H4 (cell line): ENCODE measurements around the gene E2F2. TPM values are rescaled to one million over a fixed set of nuclear protein-coding genes. Genes with fewer than 3 reads are reported as not detected.
"Not testable (repeated sequence)": the region's sequence is repeated elsewhere in the genome, so short reads cannot be mapped to it uniquely, and the experiment has no call there.

ENCODE experiments used
- DNase-seq: peaks from one replicate; pipeline ENCODE4 v3.0.0-alpha.2; 2015; ENCODE audit warnings: low spot score
- total RNA-seq: library from RNA; depleted of rRNA; stranded (reverse); fragments of >200 nt; shearing (Covaris generic); gene quantifications from 2 replicates; pipeline ENCODE4 v1.2.3, GENCODE V29; 2014

The E2F2 gene
- total RNA-seq, 1 experiment from 2014 or later: 5.2 TPM

DNA sequence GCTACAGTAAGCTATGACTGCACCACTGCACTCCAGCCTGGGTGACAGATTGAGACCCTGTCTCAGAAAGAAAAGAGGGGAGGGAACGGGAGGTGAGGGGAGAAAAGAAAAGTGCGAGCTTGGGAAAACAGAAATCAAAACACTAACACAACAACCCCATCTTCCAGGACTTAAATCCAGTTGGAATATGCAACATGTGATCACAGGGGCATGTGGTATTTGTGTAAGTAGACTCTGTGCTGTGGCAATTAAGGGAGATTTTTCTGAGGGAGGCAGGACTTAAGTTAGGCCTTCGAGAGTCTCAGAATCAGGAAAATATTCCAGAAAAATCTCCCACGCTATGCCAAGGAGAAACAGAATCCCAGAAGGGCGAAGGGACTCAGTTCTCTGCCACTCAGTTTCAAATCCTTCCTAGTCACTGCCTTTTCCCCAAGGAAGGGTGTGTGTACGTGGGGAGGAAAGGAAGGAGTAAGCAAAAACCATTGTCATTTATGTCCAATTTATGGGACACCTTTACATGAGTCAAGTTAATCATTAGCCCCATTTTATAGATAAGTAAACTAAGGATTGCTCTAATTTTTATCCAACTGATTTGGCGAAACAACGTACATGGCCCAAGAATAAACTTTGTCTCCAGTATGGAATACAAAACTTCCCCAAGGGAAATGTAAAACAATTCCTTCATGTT, 16.0 kb upstream of the E2F2 start:
- DNase-seq: no peak

- DNase-seq: no peak
Observed at GRCh38 chr1:23545851-23546250, 14.8 kb upstream of the E2F2 start.

DNA sequence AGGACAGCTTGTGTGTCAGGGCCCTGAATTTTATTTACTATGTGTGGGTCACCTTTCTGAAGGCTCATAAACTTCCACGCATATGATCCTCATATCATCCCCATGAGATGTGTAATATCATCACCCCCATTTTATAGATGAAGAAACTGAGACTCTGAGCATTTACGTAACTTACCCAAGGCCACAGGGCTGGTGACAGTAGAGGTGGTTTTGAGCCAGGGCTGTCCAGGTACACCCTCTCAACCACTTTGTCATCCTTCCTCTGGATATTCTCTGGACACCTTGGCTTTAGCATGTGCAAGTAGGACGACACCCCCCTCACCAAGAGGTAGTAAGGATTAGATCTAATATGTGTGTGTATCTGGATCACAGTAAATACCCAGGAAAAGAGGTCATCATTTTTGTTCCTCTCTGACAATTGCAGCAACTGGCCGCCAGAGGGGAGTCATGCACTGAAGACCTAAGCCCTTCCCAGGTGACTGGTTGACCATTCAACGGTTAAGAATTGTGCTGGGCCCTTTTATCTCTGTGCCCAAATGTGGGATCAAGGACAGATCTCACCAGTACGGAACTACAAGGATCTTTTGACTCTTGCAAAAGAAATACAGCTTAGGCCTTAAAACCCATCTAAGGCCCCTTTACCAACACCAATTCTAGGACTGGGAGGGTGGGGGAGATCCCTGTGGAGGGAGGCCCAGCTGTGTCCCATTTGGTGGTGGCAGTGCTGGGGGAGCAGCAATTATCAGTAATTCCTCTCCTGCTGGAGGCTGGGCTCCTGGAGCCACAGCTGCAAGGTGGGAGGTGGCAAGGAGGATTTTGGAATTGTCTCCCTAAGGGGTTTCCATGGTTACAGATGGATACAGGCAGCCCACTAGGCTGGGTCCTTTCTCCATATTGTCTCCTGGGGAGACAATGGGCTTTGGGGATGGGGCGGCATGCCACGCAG, 13.7 kb upstream of the E2F2 start:
- peak; percentile 76 for DNase-seq

- DNase-seq: no peak
Observed at GRCh38 chr1:23543707-23544443, 12.8 kb upstream of the E2F2 start.

GRCh38 chr1:23542940-23543339, 11.9 kb upstream of the E2F2 start:
- not testable (repeated sequence) for DNase-seq

DNA sequence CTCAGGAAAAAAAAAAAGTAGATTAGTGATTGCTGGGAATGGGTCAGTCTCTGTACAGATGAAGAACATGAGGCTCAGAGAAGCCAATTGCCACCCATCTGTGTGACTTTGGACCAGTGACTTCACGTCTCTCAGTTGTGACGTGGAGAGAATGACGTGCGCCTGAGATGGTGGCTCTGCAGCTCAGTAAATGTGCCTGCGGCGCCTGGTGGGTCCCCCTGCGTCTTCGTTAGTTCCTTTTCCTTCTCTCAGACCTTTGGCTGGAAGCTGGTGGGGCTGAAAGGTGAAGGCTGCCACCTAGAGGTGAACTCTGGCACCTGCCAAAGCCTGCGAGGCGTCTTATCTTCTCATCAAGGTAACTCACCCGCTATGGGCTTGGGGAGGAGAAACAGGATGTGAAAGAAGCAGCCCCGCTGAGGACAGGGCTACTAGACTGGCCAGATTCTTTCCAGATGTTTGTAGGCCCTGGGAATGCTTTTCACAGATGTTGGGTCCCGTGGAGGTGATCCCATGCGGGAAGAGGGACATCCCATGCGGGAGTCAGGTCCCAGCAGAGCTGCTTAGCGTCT, 8.7 kb upstream of the E2F2 start:
- DNase-seq: peak; percentile 94

DNA sequence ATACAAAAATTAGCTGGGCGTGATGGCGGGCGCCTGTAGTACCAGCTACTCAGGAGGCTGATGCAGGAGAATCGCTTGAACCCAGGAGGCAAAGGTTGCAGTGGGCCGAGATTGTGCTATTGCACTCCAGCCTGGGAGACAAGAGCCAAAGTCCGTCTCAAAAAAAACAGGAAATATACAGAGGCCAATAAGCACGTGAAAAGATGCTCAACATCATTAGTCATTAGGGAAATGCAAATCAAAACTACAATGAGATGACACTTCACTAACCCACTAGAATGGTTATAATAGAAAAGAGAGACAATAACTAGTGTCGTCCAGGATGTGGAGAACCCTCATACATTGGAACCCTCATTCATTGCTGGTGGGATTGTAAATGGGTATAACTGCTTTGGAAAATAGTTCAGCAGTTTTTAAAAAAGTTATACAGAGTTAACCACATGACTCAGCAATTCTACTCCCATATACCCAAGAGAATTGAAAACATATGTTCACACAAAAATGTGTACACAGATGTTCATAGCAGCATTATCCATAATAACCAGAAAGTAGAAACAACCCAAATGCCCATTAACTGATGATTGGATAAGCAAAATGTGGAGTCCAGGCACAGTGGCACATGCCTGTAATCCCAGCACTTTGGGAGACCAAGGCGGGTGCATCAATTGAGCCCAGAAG, 6.4 kb upstream of the E2F2 start:
- DNase-seq: no peak

- no peak for DNase-seq
Observed at GRCh38 chr1:23533246-23534023, 2.4 kb upstream of the E2F2 start.

- DNase-seq: no peak
Observed at GRCh38 chr1:23531562-23532094, 595 bp upstream of the E2F2 start.

GRCh38 chr1:23530087-23530746, 816 bp downstream of the E2F2 start:
- DNase-seq: no peak

DNA sequence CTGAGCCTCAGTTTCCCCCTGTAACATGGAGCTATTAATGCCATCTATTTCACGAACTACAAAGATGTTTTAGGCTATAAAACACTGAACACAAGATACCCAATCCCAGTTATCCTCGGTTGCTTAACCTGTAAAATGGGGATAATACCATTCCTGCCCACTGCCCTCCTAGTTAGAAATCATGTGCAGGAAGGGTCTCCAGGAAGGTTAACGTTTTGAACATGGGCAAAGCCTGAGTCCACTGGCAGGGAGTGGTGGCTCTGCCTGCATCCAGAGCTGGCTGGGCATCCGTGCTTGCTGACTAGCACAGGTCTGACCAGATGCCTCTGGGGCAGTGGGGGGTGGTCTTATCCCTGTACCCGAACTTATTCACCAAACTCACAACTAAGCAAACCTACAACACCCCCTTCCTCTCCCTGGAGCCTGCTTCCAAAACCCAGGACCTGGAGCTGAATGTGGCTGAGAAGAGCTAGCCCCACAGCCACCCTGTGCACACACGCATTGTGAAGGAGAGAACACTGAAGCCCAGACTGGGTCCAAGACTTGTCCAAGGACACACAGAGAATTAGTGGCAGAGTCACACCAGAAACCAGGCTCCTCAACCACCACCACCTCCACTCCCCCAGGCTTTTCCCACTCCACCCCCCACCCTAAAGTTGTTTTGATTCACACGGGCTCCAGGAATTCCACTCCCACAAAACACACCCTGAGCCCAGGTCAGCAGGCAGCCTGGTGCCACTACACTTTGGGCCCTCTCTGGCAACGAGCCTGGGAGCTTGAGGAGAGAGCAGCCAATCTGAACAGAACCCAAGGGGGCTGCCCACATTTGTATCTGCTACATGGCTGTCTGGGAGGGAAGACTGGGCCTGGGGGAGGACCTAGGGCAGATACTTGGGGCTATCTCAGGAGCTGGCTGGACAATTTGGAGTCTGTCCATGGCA, 1.6 kb downstream of the E2F2 start:
- no peak for DNase-seq

GRCh38 chr1:23528250-23528978, 2.6 kb downstream of the E2F2 start:
- peak; percentile 85 for DNase-seq

GRCh38 chr1:23527900-23528249, 3.2 kb downstream of the E2F2 start:
- DNase-seq: no peak

- no peak for DNase-seq
Observed at GRCh38 chr1:23527366-23527765, 3.7 kb downstream of the E2F2 start.

DNA sequence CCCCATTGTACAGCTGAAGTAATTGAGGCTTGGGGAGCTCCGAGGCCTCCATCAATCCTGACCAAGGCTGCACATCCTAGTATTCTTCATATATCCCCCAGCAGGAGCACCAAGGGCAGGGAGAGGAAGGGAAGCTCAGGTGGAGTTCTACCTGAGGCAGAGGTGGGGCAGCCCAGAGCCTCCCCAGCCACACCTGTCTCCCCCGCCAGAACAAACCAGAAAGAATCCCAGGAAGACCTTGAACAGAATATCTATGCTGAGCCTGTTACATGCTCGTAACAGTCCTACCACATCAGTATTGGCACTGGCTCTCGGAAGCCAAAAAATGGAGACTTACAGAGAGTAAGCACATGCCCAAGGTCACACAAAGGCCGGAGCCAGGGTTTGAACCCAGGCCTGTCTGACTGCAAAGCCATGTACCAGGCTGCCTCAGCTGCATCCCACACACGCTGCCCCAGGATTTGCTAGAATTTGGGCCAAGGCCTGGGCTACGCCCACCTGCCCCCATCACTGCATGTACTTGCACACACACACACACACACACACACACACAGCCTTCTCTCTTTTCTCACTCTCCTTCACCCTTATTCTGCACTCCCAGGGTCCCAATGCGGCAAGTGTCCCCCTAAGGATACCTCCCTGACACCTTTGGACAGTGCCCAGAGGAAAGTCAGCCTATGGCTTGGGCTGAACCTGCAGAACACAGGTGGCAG, 4.5 kb downstream of the E2F2 start:
- DNase-seq: no peak

DNA sequence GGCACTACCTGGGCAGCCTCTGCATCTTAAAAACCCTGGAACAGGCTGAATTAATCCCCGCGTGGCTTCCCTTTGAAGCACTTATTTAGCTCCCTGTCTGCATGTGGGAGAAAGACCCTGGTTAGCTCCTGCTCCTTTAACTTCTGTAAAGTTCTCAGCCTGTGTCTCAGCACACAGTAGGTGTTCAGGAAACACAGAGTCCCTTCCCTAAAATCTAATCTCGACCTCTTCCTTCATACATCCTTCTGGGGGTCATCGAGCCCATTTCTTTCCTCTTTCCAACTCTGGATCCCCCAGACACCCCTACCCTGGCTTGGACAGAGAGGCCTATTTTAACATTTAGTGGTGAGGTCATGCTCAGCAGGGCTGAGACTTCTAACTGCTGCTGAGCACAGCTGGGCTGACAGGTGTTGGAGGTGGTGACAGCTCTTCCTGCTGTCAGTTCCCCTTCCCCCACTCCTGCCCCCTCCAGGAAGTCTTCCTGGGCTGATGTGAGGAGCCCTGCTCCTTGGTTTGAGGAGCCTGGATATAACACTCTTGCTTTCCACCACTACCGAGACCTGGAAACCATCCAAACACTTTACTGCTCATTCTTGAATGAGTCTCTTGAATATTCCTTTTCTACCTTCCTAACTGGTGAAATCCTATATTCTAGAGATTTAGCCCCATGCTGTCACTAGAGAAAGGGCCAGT, 5.3 kb downstream of the E2F2 start:
- DNase-seq: no peak
